Measurements from ENCODE around the gene ABHD5.
"Not testable (repeated sequence)": the region's sequence is repeated elsewhere in the genome, so short reads cannot be mapped to it uniquely, and the experiment has no call there.

ABHD5 gene
- 15.7 to 34.0 (median 26.9) reads per million in 9 experiments for total RNA-seq

GRCh38 chr3:43690400-43691119 is at the start of gene ABHD5:
TSS of gene ABHD5 (plus strand) at chr3:43690938. CDS start at chr3:43690993, 55 bp downstream.
- DNase-seq = peak; percentile 95 to 96 (median 95)
- H3K36me3 Mint-ChIP-seq (ENCODE audit: insufficient read depth) = peaks cover 21% of the 10 kb centered on the region
- ATAC-seq (replicated peaks) = peak; percentile 91
- H3K27me3 Mint-ChIP-seq = no peaks in the 10 kb centered on the region
- H3K4me1 Mint-ChIP-seq (ENCODE audit: low read depth in 2 of 2) = peaks cover 15 to 27% of the 10 kb centered on the region in 2 donors
- peak within 1 kb of the TSS; percentile 85 to 88 for H3K4me3 Mint-ChIP-seq
- no peaks in the 10 kb centered on the region for H3K9me3 Mint-ChIP-seq
- peak within 1 kb of the TSS; percentile 94 to 96 for H3K27ac Mint-ChIP-seq

GRCh38 chr3:43641306-43642114 is 49.2 kb upstream of the ABHD5 start:
- Mint-ChIP-seq H3K4me3 (no peak overlapping the region), H3K9me3 (no peaks in the 10 kb centered on the region), H3K36me3 (ENCODE audit: insufficient read depth) (peaks cover 3% of the 10 kb centered on the region), H3K27ac (no peak overlapping the region), H3K27me3 (peaks cover 18 to 38% of the 10 kb centered on the region in 2 donors), H3K4me1 (ENCODE audit: low read depth in 2 of 2) (peaks cover 0 to 2% of the 10 kb centered on the region in 2 donors)
- DNase-seq (no peak), ATAC-seq (replicated peaks) (no peak)

DNA sequence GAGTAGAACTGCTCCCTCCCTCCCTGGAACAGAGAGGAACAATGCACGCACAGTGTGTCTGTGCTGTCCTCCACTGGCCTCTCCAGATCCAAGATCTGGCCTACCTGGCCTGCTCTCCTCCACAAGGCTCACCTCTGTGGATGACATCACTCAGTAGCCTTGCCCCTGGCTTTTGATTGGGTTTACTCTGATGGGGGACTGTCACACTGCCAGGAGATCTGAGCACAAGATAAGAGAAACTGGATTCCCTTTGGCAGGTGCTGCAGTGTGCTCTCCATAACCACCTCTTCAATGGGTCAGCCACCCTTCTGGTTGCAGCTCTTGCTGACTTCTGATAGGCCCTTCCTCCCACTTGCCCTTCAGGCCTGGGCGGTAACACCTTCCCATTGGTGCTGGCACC is 46.3 kb upstream of the ABHD5 start:
- no peak overlapping the region for H3K4me3 Mint-ChIP-seq
- DNase-seq (no peak), ATAC-seq (replicated peaks) (no peak)
- peaks cover 19 to 45% of the 10 kb centered on the region in 2 donors for H3K27me3 Mint-ChIP-seq
- H3K9me3 Mint-ChIP-seq = no peaks in the 10 kb centered on the region
- H3K4me1 Mint-ChIP-seq (ENCODE audit: low read depth in 2 of 2) = no peaks in the 10 kb centered on the region
- no peak overlapping the region for H3K27ac Mint-ChIP-seq
- H3K36me3 Mint-ChIP-seq (ENCODE audit: insufficient read depth) = no peaks in the 10 kb centered on the region

DNA sequence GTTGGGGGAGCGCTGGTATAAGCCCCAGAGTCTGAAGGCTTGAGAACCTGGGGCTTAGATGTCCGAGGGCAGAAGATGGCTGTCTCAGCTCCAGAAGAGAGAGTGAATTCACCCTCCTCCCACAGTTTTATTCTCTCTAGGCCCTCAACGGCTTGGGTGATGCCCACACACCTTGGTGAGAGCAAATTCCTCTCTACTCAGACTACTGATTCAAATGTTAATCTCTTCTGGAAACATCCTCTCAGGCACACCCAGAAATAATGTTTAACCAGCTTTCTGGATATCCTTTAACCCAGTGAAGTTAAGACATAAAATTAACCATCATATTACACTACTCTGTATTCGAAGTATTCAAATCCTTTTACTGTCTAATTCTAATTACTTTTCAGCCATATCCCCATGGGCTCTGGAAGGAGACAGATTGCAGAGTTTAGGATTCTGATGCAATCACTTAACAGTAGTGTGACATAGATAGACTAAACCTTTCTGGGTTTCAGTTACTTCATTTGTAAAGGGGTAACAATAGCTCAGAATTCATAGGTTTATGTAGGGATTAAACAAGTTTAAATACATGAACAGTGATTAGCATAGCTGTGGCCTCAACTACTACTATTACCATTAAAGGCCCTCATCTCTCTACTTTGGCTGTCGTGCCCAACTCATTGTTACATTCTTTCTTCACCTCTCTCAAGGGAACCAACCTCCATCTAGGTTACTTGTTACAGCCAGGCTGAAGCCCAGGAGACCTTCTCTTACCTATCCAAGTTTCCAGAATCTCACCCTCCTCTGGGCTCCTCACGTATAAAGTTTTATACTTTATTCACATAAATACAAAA is 43.2 kb upstream of the ABHD5 start:
- Mint-ChIP-seq H3K27ac (no peak overlapping the region), H3K4me1 (ENCODE audit: low read depth in 2 of 2) (no peaks in the 10 kb centered on the region), H3K36me3 (ENCODE audit: insufficient read depth) (no peaks in the 10 kb centered on the region), H3K4me3 (no peak overlapping the region), H3K9me3 (no peaks in the 10 kb centered on the region), H3K27me3 (peaks cover 30 to 49% of the 10 kb centered on the region in 2 donors)
- DNase-seq = no peak
- no peak for ATAC-seq (replicated peaks)

- Mint-ChIP-seq H3K27ac (no peak overlapping the region), H3K9me3 (no peaks in the 10 kb centered on the region), H3K4me1 (ENCODE audit: low read depth in 2 of 2) (no peaks in the 10 kb centered on the region), H3K36me3 (ENCODE audit: insufficient read depth) (no peaks in the 10 kb centered on the region), H3K4me3 (no peak overlapping the region), H3K27me3 (peaks cover 30 to 44% of the 10 kb centered on the region in 2 donors)
- DNase-seq = no peak
- no peak for ATAC-seq (replicated peaks)
Observed at GRCh38 chr3:43648957-43649356, 41.8 kb upstream of the ABHD5 start.

- ATAC-seq (replicated peaks) (no peak), DNase-seq (no peak)
- no peak overlapping the region for H3K27ac Mint-ChIP-seq
- peak overlapping the region in 1 of 2 donors; percentile 8 for H3K4me3 Mint-ChIP-seq
- H3K36me3 Mint-ChIP-seq (ENCODE audit: insufficient read depth) = no peaks in the 10 kb centered on the region
- peaks cover 29 to 38% of the 10 kb centered on the region in 2 donors for H3K27me3 Mint-ChIP-seq
- H3K4me1 Mint-ChIP-seq (ENCODE audit: low read depth in 2 of 2) = no peaks in the 10 kb centered on the region
- H3K9me3 Mint-ChIP-seq = no peaks in the 10 kb centered on the region
Observed at GRCh38 chr3:43649365-43649968, 41.3 kb upstream of the ABHD5 start.

GRCh38 chr3:43650345-43650744 is 40.4 kb upstream of the ABHD5 start:
- Mint-ChIP-seq H3K27me3 (peaks cover 24 to 32% of the 10 kb centered on the region in 2 donors), H3K9me3 (no peaks in the 10 kb centered on the region), H3K4me1 (ENCODE audit: low read depth in 2 of 2) (no peaks in the 10 kb centered on the region), H3K4me3 (no peak overlapping the region), H3K27ac (no peak overlapping the region), H3K36me3 (ENCODE audit: insufficient read depth) (no peaks in the 10 kb centered on the region)
- ATAC-seq (replicated peaks) (no peak), DNase-seq (no peak)

DNA sequence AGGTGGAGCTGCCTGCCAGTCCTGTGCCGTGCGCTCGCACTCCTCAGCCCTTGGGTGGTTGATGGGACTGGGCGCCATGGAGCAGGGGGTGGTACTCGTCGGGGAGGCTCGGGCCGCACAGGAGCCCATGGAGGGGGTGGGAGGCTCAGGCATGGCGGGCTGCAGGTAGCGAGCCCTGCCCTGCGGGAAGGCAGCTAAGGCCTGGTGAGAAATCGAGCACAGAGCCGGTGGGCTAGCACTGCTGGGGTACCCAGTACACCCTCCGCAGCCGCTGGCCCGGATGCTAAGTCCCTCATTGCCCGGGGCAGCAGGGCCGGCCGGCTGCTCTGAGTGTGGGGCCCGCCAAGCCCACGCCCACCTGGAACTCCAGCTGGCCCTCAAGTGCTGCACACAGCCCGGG is 34.3 kb upstream of the ABHD5 start:
- H3K27ac Mint-ChIP-seq; H3K4me3 Mint-ChIP-seq; H3K36me3 Mint-ChIP-seq (ENCODE audit: insufficient read depth); DNase-seq; H3K9me3 Mint-ChIP-seq; H3K4me1 Mint-ChIP-seq (ENCODE audit: low read depth in 2 of 2); ATAC-seq (replicated peaks): not testable (repeated sequence)
- H3K27me3 Mint-ChIP-seq = peaks cover 11 to 14% of the 10 kb centered on the region in 2 donors

DNA sequence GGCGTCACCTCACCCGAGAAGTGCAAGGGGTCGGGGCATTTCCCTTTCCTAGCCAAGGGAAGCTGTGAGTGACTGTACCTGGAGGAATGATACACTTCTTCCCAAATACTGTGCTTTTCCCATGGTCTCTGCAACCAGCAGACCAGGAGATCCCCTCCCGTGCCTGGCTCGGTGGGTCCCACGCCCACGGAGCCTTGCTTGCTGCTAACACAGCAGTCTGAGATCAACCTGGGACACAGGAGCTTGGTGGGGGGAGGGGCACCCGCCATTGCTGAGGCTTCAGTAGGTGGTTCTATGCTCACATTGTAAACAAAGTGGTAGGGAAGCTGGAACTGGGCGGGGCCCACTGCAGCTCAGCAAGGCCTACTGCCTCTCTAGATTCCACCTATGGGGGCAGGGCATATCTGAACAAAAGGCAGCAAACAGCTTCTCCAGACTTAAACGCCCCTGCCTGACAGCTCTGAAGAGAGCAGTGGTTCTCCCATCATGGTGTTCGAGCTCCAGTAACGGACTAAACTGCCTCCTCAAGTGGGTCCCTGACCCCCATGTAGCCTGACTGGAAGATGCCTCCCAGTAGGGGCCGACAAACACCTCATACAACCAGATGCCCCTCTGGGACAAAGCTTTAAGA is 31.4 kb upstream of the ABHD5 start:
- H3K4me3 Mint-ChIP-seq = no peak overlapping the region
- no peaks in the 10 kb centered on the region for H3K4me1 Mint-ChIP-seq (ENCODE audit: low read depth in 2 of 2)
- H3K27me3 Mint-ChIP-seq = peaks cover 24 to 25% of the 10 kb centered on the region in 2 donors
- ATAC-seq (replicated peaks) (no peak), DNase-seq (no peak)
- no peaks in the 10 kb centered on the region for H3K36me3 Mint-ChIP-seq (ENCODE audit: insufficient read depth)
- H3K27ac Mint-ChIP-seq = no peak overlapping the region
- no peaks in the 10 kb centered on the region for H3K9me3 Mint-ChIP-seq

GRCh38 chr3:43661376-43661775 is 29.4 kb upstream of the ABHD5 start:
- not testable (repeated sequence) for H3K36me3 Mint-ChIP-seq (ENCODE audit: insufficient read depth); ATAC-seq (replicated peaks); H3K4me1 Mint-ChIP-seq (ENCODE audit: low read depth in 2 of 2); H3K9me3 Mint-ChIP-seq; DNase-seq; H3K27ac Mint-ChIP-seq; H3K4me3 Mint-ChIP-seq
- peaks cover 32 to 33% of the 10 kb centered on the region in 2 donors for H3K27me3 Mint-ChIP-seq

GRCh38 chr3:43665011-43665410 is 25.7 kb upstream of the ABHD5 start:
- not testable (repeated sequence) for H3K4me3 Mint-ChIP-seq; H3K4me1 Mint-ChIP-seq (ENCODE audit: low read depth in 2 of 2); H3K9me3 Mint-ChIP-seq; H3K36me3 Mint-ChIP-seq (ENCODE audit: insufficient read depth); H3K27ac Mint-ChIP-seq; ATAC-seq (replicated peaks); DNase-seq
- peaks cover 43 to 47% of the 10 kb centered on the region in 2 donors for H3K27me3 Mint-ChIP-seq

DNA sequence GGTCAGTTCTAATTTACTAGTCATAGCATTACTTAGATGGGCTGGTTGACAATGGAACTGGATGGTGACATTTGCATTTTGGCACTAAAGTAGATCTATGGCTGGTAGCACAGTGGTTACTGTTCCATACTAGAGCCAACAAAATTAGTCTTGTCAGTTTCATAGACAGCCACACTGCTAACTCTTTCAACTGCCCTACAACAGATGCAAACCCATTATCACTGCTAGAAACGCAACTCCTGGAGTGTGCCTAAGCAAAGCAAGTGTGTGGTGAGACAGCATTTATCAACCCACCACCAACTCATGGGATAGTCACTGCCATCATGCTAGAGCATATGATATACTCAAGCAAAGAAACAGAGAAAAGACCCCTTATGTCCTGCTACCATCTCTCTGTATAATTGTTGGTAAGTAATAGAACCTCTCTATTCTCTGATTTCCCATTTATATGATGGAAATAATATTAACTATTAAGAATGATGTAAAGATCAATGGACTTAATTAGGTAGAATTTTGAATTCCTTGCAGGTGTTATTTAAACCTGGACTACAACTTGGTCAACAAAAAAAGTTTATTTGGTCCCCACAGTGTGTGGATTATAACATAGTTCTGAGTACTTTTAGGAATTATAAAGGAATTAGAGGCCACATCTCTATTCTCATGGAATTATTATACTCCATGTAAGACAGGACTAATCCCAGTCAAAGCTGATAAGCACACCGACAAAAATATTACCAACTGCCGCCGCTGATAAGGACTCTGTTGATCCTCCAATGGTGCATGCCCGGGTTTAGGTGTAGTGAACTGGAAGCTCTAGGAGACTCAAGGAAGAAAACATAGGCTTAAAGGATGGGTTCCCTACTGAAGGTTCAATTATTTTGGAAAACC is 19.9 kb upstream of the ABHD5 start:
- no peak overlapping the region for H3K4me3 Mint-ChIP-seq
- no peaks in the 10 kb centered on the region for H3K9me3 Mint-ChIP-seq
- H3K36me3 Mint-ChIP-seq (ENCODE audit: insufficient read depth) = no peaks in the 10 kb centered on the region
- H3K27me3 Mint-ChIP-seq = peaks cover 33 to 51% of the 10 kb centered on the region in 2 donors
- H3K4me1 Mint-ChIP-seq (ENCODE audit: low read depth in 2 of 2) = no peaks in the 10 kb centered on the region
- ATAC-seq (replicated peaks) = no peak
- DNase-seq = no peak
- no peak overlapping the region for H3K27ac Mint-ChIP-seq

All from effector memory CD8-positive, alpha-beta T cell (primary cell).